HUES6 (cell line): ENCODE data around the gene TPRG1.

Experiments
- H3K27ac ChIP-seq: 2 replicates; pipeline ENCODE4 v1.7.0; 2013; ENCODE audit warnings: low read depth, mild to moderate bottlenecking, low read length, inconsistent platforms
- H3K27me3 ChIP-seq: 2 replicates; pipeline ENCODE4 v1.6.1; 2013; ENCODE audit warnings: low read length; ENCODE audit not compliant: control insufficient read depth, insufficient read depth
- H3K36me3 ChIP-seq: 2 replicates; pipeline ENCODE4 v1.6.1; 2013; ENCODE audit warnings: low read length; ENCODE audit not compliant: control insufficient read depth, insufficient read depth
- H3K4me1 ChIP-seq: 2 replicates; pipeline ENCODE4 v1.6.1; 2013; ENCODE audit warnings: low read length; ENCODE audit not compliant: control insufficient read depth, insufficient read depth
- H3K4me3 ChIP-seq: 2 replicates; pipeline ENCODE4 v1.5.1; 2013; ENCODE audit warnings: low read depth, low read length
- H3K9ac ChIP-seq: one replicate; pipeline ENCODE4 v1.6.1; 2013; ENCODE audit warnings: mild to moderate bottlenecking, low read length
- H3K9me3 ChIP-seq: 2 replicates; pipeline ENCODE4 v1.6.1; 2013; ENCODE audit warnings: low read depth, low read length; ENCODE audit not compliant: control insufficient read depth, insufficient read depth

Gene TPRG1

GRCh38 chr3:189298469-189299375 is 127.0 kb downstream of the TPRG1 start:
- Histone ChIP-seq H3K36me3 (no peaks in the 10 kb centered on the region), H3K4me3 (no peak overlapping the region), H3K27ac (no peak overlapping the region), H3K9ac (no peak overlapping the region), H3K4me1 (peaks cover 13% of the 10 kb centered on the region), H3K9me3 (no peaks in the 10 kb centered on the region), H3K27me3 (no peaks in the 10 kb centered on the region)

- Histone ChIP-seq H3K4me3 (no peak overlapping the region), H3K9ac (no peak overlapping the region), H3K27ac (no peak overlapping the region), H3K27me3 (no peaks in the 10 kb centered on the region), H3K9me3 (no peaks in the 10 kb centered on the region), H3K4me1 (peaks cover 20% of the 10 kb centered on the region), H3K36me3 (no peaks in the 10 kb centered on the region)
Observed at GRCh38 chr3:189300345-189300744, 128.6 kb downstream of the TPRG1 start.

GRCh38 chr3:189301479-189301878 is 129.7 kb downstream of the TPRG1 start:
- no peaks in the 10 kb centered on the region for H3K36me3 ChIP-seq
- H3K9ac ChIP-seq, result no peak overlapping the region
- H3K27me3 ChIP-seq, result no peaks in the 10 kb centered on the region
- H3K4me3 ChIP-seq, result no peak overlapping the region
- H3K27ac ChIP-seq, result no peak overlapping the region
- no peaks in the 10 kb centered on the region for H3K9me3 ChIP-seq
- peaks cover 24% of the 10 kb centered on the region for H3K4me1 ChIP-seq

GRCh38 chr3:189303584-189303983 is 131.8 kb downstream of the TPRG1 start:
- H3K9ac ChIP-seq, result no peak overlapping the region
- no peaks in the 10 kb centered on the region for H3K27me3 ChIP-seq
- H3K36me3 ChIP-seq, result no peaks in the 10 kb centered on the region
- peaks cover 24% of the 10 kb centered on the region for H3K4me1 ChIP-seq
- no peak overlapping the region for H3K4me3 ChIP-seq
- no peaks in the 10 kb centered on the region for H3K9me3 ChIP-seq
- no peak overlapping the region for H3K27ac ChIP-seq

- H3K4me1 ChIP-seq, result peaks cover 24% of the 10 kb centered on the region
- H3K4me3 ChIP-seq, result peak overlapping the region; percentile 21; the same call in 1 of the 2 replicates
- H3K27ac ChIP-seq, result peak overlapping the region; percentile 59
- no peaks in the 10 kb centered on the region for H3K27me3 ChIP-seq
- no peaks in the 10 kb centered on the region for H3K9me3 ChIP-seq
- no peaks in the 10 kb centered on the region for H3K36me3 ChIP-seq
- H3K9ac ChIP-seq, result peak overlapping the region; percentile 14
Observed at GRCh38 chr3:189304465-189305351, 132.9 kb downstream of the TPRG1 start.

- no peaks in the 10 kb centered on the region for H3K9me3 ChIP-seq
- H3K4me3 ChIP-seq, result no peak overlapping the region
- H3K36me3 ChIP-seq, result no peaks in the 10 kb centered on the region
- H3K27me3 ChIP-seq, result no peaks in the 10 kb centered on the region
- peaks cover 24% of the 10 kb centered on the region for H3K4me1 ChIP-seq
- no peak overlapping the region for H3K9ac ChIP-seq
- H3K27ac ChIP-seq, result peak overlapping the region; percentile 59; the same call in 1 of the 2 replicates
Observed at GRCh38 chr3:189305412-189305811, 133.6 kb downstream of the TPRG1 start.

- no peaks in the 10 kb centered on the region for H3K36me3 ChIP-seq
- no peak overlapping the region for H3K4me3 ChIP-seq
- H3K27me3 ChIP-seq, result no peaks in the 10 kb centered on the region
- no peaks in the 10 kb centered on the region for H3K9me3 ChIP-seq
- H3K9ac ChIP-seq, result no peak overlapping the region
- H3K27ac ChIP-seq, result no peak overlapping the region
- H3K4me1 ChIP-seq, result peaks cover 24% of the 10 kb centered on the region
Observed at GRCh38 chr3:189307963-189308362, 136.2 kb downstream of the TPRG1 start.

- Histone ChIP-seq H3K4me1 (peaks cover 22% of the 10 kb centered on the region), H3K4me3 (no peak overlapping the region), H3K27me3 (no peaks in the 10 kb centered on the region), H3K9me3 (no peaks in the 10 kb centered on the region), H3K36me3 (no peaks in the 10 kb centered on the region), H3K27ac (no peak overlapping the region), H3K9ac (no peak overlapping the region)
Observed at GRCh38 chr3:189308608-189309007, 136.8 kb downstream of the TPRG1 start.

- no peak overlapping the region for H3K4me3 ChIP-seq
- H3K9ac ChIP-seq, result no peak overlapping the region
- no peak overlapping the region for H3K27ac ChIP-seq
- no peaks in the 10 kb centered on the region for H3K9me3 ChIP-seq
- H3K4me1 ChIP-seq, result peaks cover 13% of the 10 kb centered on the region
- H3K36me3 ChIP-seq, result no peaks in the 10 kb centered on the region
- H3K27me3 ChIP-seq, result no peaks in the 10 kb centered on the region
Observed at GRCh38 chr3:189309400-189309975, 137.7 kb downstream of the TPRG1 start.

- Histone ChIP-seq H3K36me3 (no peaks in the 10 kb centered on the region), H3K27ac (no peak overlapping the region), H3K27me3 (no peaks in the 10 kb centered on the region), H3K4me3 (no peak overlapping the region), H3K9me3 (no peaks in the 10 kb centered on the region), H3K9ac (no peak overlapping the region), H3K4me1 (peaks cover 9% of the 10 kb centered on the region)
Observed at GRCh38 chr3:189311521-189311920, 139.8 kb downstream of the TPRG1 start.
